Measurements from ENCODE around the gene TXN.
"Not testable (repeated sequence)": the region's sequence is repeated elsewhere in the genome, so short reads cannot be mapped to it uniquely, and the experiment has no call there.

The TXN gene

GRCh38 chr9:110270211-110270995 lies 14.1 kb upstream of the TXN start:
- Mint-ChIP-seq H3K27me3 (no peaks in the 10 kb centered on the region), H3K36me3 (ENCODE audit: low read depth) (no peaks in the 10 kb centered on the region), H3K4me1 (ENCODE audit: low read depth) (no peaks in the 10 kb centered on the region), H3K4me3 (no peak overlapping the region), H3K27ac (no peak overlapping the region), H3K9me3 (no peaks in the 10 kb centered on the region)
- no peak for DNase-seq

GRCh38 chr9:110266795-110267194 lies 10.5 kb upstream of the TXN start:
- H3K27me3 Mint-ChIP-seq: peaks cover 4% of the 10 kb centered on the region
- H3K4me3 Mint-ChIP-seq: no peak overlapping the region
- no peaks in the 10 kb centered on the region for H3K36me3 Mint-ChIP-seq (ENCODE audit: low read depth)
- no peak for DNase-seq
- H3K4me1 Mint-ChIP-seq (ENCODE audit: low read depth): no peaks in the 10 kb centered on the region
- H3K27ac Mint-ChIP-seq: no peak overlapping the region
- no peaks in the 10 kb centered on the region for H3K9me3 Mint-ChIP-seq

- H3K4me3 Mint-ChIP-seq: no peak overlapping the region
- H3K27me3 Mint-ChIP-seq: peaks cover 4% of the 10 kb centered on the region
- no peaks in the 10 kb centered on the region for H3K9me3 Mint-ChIP-seq
- no peak overlapping the region for H3K27ac Mint-ChIP-seq
- H3K36me3 Mint-ChIP-seq (ENCODE audit: low read depth): no peaks in the 10 kb centered on the region
- DNase-seq: no peak
- peaks cover 29% of the 10 kb centered on the region for H3K4me1 Mint-ChIP-seq (ENCODE audit: low read depth)
Measured at GRCh38 chr9:110261632-110262031, 5.3 kb upstream of the TXN start.

GRCh38 chr9:110260911-110261310 lies 4.6 kb upstream of the TXN start:
- H3K27ac Mint-ChIP-seq: no peak overlapping the region
- peaks cover 4% of the 10 kb centered on the region for H3K27me3 Mint-ChIP-seq
- peaks cover 4% of the 10 kb centered on the region for H3K36me3 Mint-ChIP-seq (ENCODE audit: low read depth)
- DNase-seq: no peak
- peaks cover 29% of the 10 kb centered on the region for H3K4me1 Mint-ChIP-seq (ENCODE audit: low read depth)
- no peak overlapping the region for H3K4me3 Mint-ChIP-seq
- H3K9me3 Mint-ChIP-seq: no peaks in the 10 kb centered on the region

- peaks cover 4% of the 10 kb centered on the region for H3K27me3 Mint-ChIP-seq
- peaks cover 18% of the 10 kb centered on the region for H3K36me3 Mint-ChIP-seq (ENCODE audit: low read depth)
- H3K9me3 Mint-ChIP-seq: no peaks in the 10 kb centered on the region
- no peak overlapping the region for H3K27ac Mint-ChIP-seq
- DNase-seq: no peak
- H3K4me1 Mint-ChIP-seq (ENCODE audit: low read depth): peaks cover 33% of the 10 kb centered on the region
- no peak overlapping the region for H3K4me3 Mint-ChIP-seq
Measured at GRCh38 chr9:110259566-110259965, 3.3 kb upstream of the TXN start.

GRCh38 chr9:110258690-110259091 lies 2.4 kb upstream of the TXN start:
- H3K4me3 Mint-ChIP-seq: no peak overlapping the region
- peaks cover 27% of the 10 kb centered on the region for H3K36me3 Mint-ChIP-seq (ENCODE audit: low read depth)
- peaks cover 41% of the 10 kb centered on the region for H3K4me1 Mint-ChIP-seq (ENCODE audit: low read depth)
- DNase-seq: no peak
- H3K27ac Mint-ChIP-seq: peak overlapping the region; percentile 52
- no peaks in the 10 kb centered on the region for H3K9me3 Mint-ChIP-seq
- peaks cover 4% of the 10 kb centered on the region for H3K27me3 Mint-ChIP-seq

- peak overlapping the region; percentile 14 for H3K4me3 Mint-ChIP-seq
- H3K27ac Mint-ChIP-seq: peak overlapping the region; percentile 99
- peaks cover 48% of the 10 kb centered on the region for H3K4me1 Mint-ChIP-seq (ENCODE audit: low read depth)
- H3K36me3 Mint-ChIP-seq (ENCODE audit: low read depth): peaks cover 34% of the 10 kb centered on the region
- H3K9me3 Mint-ChIP-seq: no peaks in the 10 kb centered on the region
- peaks cover 4% of the 10 kb centered on the region for H3K27me3 Mint-ChIP-seq
- DNase-seq: no peak
Measured at GRCh38 chr9:110257956-110258355, 1.6 kb upstream of the TXN start.

GRCh38 chr9:110257097-110257841 lies 962 bp upstream of the TXN start:
- Mint-ChIP-seq H3K4me3 (peak overlapping the region; percentile 94), H3K36me3 (ENCODE audit: low read depth) (peaks cover 41% of the 10 kb centered on the region)
- peak; percentile 59 for DNase-seq

GRCh38 chr9:110255463-110256379 lies 586 bp downstream of the TXN start:
- peaks cover 65% of the 10 kb centered on the region for H3K4me1 Mint-ChIP-seq (ENCODE audit: low read depth)

More at GRCh38 chr9:110257097-110257841, 962 bp upstream of the TXN start:
- Mint-ChIP-seq H3K27ac (peak overlapping the region; percentile 99), H3K27me3 (no peaks in the 10 kb centered on the region), H3K9me3 (no peaks in the 10 kb centered on the region), H3K4me1 (ENCODE audit: low read depth) (peaks cover 55% of the 10 kb centered on the region)

GRCh38 chr9:110255034-110255462 lies 1.3 kb downstream of the TXN start:
- H3K36me3 Mint-ChIP-seq (ENCODE audit: low read depth): peaks cover 62% of the 10 kb centered on the region

More at GRCh38 chr9:110255463-110256379, 586 bp downstream of the TXN start:
- H3K4me3 Mint-ChIP-seq: peak overlapping the region; percentile 94
- no peaks in the 10 kb centered on the region for H3K27me3 Mint-ChIP-seq
- peaks cover 56% of the 10 kb centered on the region for H3K36me3 Mint-ChIP-seq (ENCODE audit: low read depth)
- peak; percentile 77 for DNase-seq
- H3K27ac Mint-ChIP-seq: peak overlapping the region; percentile 99
- no peaks in the 10 kb centered on the region for H3K9me3 Mint-ChIP-seq

GRCh38 chr9:110254500-110254899 lies 1.8 kb downstream of the TXN start:
- H3K4me1 Mint-ChIP-seq (ENCODE audit: low read depth): peaks cover 73% of the 10 kb centered on the region
- peaks cover 68% of the 10 kb centered on the region for H3K36me3 Mint-ChIP-seq (ENCODE audit: low read depth)
- H3K27ac Mint-ChIP-seq: peak overlapping the region; percentile 99
- DNase-seq: no peak
- H3K27me3 Mint-ChIP-seq: no peaks in the 10 kb centered on the region
- H3K9me3 Mint-ChIP-seq: no peaks in the 10 kb centered on the region
- peak overlapping the region; percentile 94 for H3K4me3 Mint-ChIP-seq

More at GRCh38 chr9:110255034-110255462, 1.3 kb downstream of the TXN start:
- Mint-ChIP-seq H3K9me3 (no peaks in the 10 kb centered on the region), H3K4me1 (ENCODE audit: low read depth) (peaks cover 70% of the 10 kb centered on the region), H3K4me3 (peak overlapping the region; percentile 94), H3K27me3 (no peaks in the 10 kb centered on the region), H3K27ac (peak overlapping the region; percentile 99)
- no peak for DNase-seq

GRCh38 chr9:110252509-110253139 lies 3.7 kb downstream of the TXN start:
- H3K27ac Mint-ChIP-seq: peak overlapping the region; percentile 71
- no peaks in the 10 kb centered on the region for H3K9me3 Mint-ChIP-seq
- H3K27me3 Mint-ChIP-seq: no peaks in the 10 kb centered on the region
- peak overlapping the region; percentile 94 for H3K4me3 Mint-ChIP-seq
- H3K4me1 Mint-ChIP-seq (ENCODE audit: low read depth): peaks cover 64% of the 10 kb centered on the region
- DNase-seq: no peak
- peaks cover 85% of the 10 kb centered on the region for H3K36me3 Mint-ChIP-seq (ENCODE audit: low read depth)

- not testable (repeated sequence) for H3K9me3 Mint-ChIP-seq, H3K27me3 Mint-ChIP-seq, DNase-seq
- H3K27ac Mint-ChIP-seq: peak overlapping the region; percentile 71
- H3K4me1 Mint-ChIP-seq (ENCODE audit: low read depth): peaks cover 56% of the 10 kb centered on the region
- peaks cover 94% of the 10 kb centered on the region for H3K36me3 Mint-ChIP-seq (ENCODE audit: low read depth)
- peak overlapping the region; percentile 94 for H3K4me3 Mint-ChIP-seq
Measured at GRCh38 chr9:110251770-110252169, 4.5 kb downstream of the TXN start.

- no peaks in the 10 kb centered on the region for H3K9me3 Mint-ChIP-seq
- DNase-seq: no peak
- H3K4me3 Mint-ChIP-seq: no peak overlapping the region
- H3K4me1 Mint-ChIP-seq (ENCODE audit: low read depth): peaks cover 56% of the 10 kb centered on the region
- peak overlapping the region; percentile 33 for H3K27ac Mint-ChIP-seq
- no peaks in the 10 kb centered on the region for H3K27me3 Mint-ChIP-seq
- H3K36me3 Mint-ChIP-seq (ENCODE audit: low read depth): peaks cover 98% of the 10 kb centered on the region
Measured at GRCh38 chr9:110251212-110251611, 5.1 kb downstream of the TXN start.
